Heart left ventricle (tissue), 16 donors: ENCODE results near the gene HEMGN. TPM values are rescaled to one million over a fixed set of nuclear protein-coding genes. Genes with fewer than 3 reads are reported as not detected.
"Not testable (repeated sequence)": the region's sequence is repeated elsewhere in the genome, so short reads cannot be mapped to it uniquely, and the experiment has no call there.

Experiments used
- ATAC-seq, 4 donors: fragments of 200-7000 bp; cut with Tn5 transposase; one replicate each; pipeline ENCODE4 v1.9.1; 2020 to 2022; ENCODE audit warnings: moderate library complexity in 4 of 4, mild to moderate bottlenecking in 3 of 4, moderate number of reproducible peaks in 1 of 4
- DNase-seq, 5 donors: peaks; one replicate each; pipeline ENCODE4 v3.0.0-alpha.2; 2020
- H3K27ac ChIP-seq, 12 donors: fragments of 200-600 bp; sonication (generic) in 4 of 12; one replicate each; pipeline versions ENCODE4 v1.5.0 to v1.8.0; 2016 to 2022; ENCODE audit warnings: mild to moderate bottlenecking in 2 of 12
- H3K27me3 ChIP-seq, 9 donors: fragments of 200-600 bp; sonication (generic) in 2 of 9; one replicate each; pipeline versions ENCODE4 v1.5.1 to v1.8.0; 2016 to 2022; ENCODE audit warnings: mild to moderate bottlenecking in 3 of 9
- H3K36me3 ChIP-seq, 9 donors: fragments of 200-600 bp; sonication (generic) in 2 of 9; one replicate each; pipeline versions ENCODE4 v1.5.0 to v1.8.0; 2018 to 2022; ENCODE audit warnings: mild to moderate bottlenecking in 2 of 9
- H3K4me1 ChIP-seq, 12 donors: fragments of 200-600 bp; sonication (generic) in 4 of 12; one replicate each; pipeline versions ENCODE4 v1.5.0 to v1.8.0; 2016 to 2022; ENCODE audit warnings: mild to moderate bottlenecking in 3 of 12
- H3K4me3 ChIP-seq, 12 donors: fragments of 200-600 bp; sonication (generic) in 4 of 12; one replicate each; pipeline versions ENCODE4 v1.5.0 to v1.8.0; 2017 to 2022; ENCODE audit warnings: mild to moderate bottlenecking in 9 of 12, moderate library complexity in 4 of 12
- H3K9me3 ChIP-seq, 12 donors: fragments of 200-600 bp; sonication (generic) in 4 of 12; one replicate each; pipeline versions ENCODE4 v1.5.0 to v1.8.0; 2016 to 2022; ENCODE audit warnings: mild to moderate bottlenecking in 1 of 12
- CTCF ChIP-seq, 12 donors: fragments of 200-600 bp; sonication (generic) in 4 of 12; IDR thresholded peaks; one replicate each; pipeline versions ENCODE4 v1.5.0 to v1.8.0; 2018 to 2022; ENCODE audit warnings: antibody characterized with exemption in 12 of 12, mild to moderate bottlenecking in 5 of 12
- POLR2A ChIP-seq, 2 donors: fragments of 450-650 bp; IDR thresholded peaks; one replicate each; pipeline ENCODE4 v1.6.1; 2017; ENCODE audit warnings: antibody characterized with exemption in 2 of 2, mild to moderate bottlenecking in 2 of 2, moderate library complexity in 2 of 2
- WGBS, 4 donors: extraction: QIAGEN DNeasy Blood & Tissue Kit in 2 of 4; methylation state at CpG; one replicate each; pipeline versions ENCODE4 v1.1.5 to v1.1.7; 2013 to 2018; 5-methylcytosine and 5-hydroxymethylcytosine counted together
- intact Hi-C, 10 donors: fragments of 100-400 bp; cut with DNase I; formaldehyde crosslinking; loops; one replicate each; pipeline versions ENCODE4 v1.11.1 to v1.14.2; 2022
- polyA plus RNA-seq, 2 donors: library from polyadenylated mRNA; stranded (reverse); fragments of 200-250 nt; gene quantifications; one replicate each; pipeline ENCODE4 v1.2.3, GENCODE V29; 2013
- total RNA-seq, 9 donors: library from RNA; depleted of rRNA in 2 of 9; stranded (reverse); fragments of >200 nt in 2 of 9; fragmentation: NEBNext Ultra II Directional in 3 of 9; extraction: Animal tissue kit (Norgen Biotek cat#: 25700) in 3 of 9; gene quantifications; one replicate each; pipeline versions ENCODE4 v1.1.0 to v1.2.4, GENCODE V29; 2016 to 2023
- donor health status: ischemic (EF 13 %, LVEDD 7.1; RV severe dilation, severe dysfunction).
- donor health status: healthy with polysubstance abuse.
- donor health status: DM: no; HTN: yes; CAD: no.
- donor health status: DM: no; HTN: no; CAD: no.
- donor health status: ischemic (EF 25% LVEDD 6.9; RV normal size, moderate dysfunction).
- donor health status: ischemic (EF 25% LVEDD 5.7; RV mildly dilated, moderate dysfunction).
- donor health status: healthy.
- donor health status: DM: yes; HTN: yes; CAD: no.
- donor health status: ischemic (EF 35%, LVEDD 5.7; RV mildly dilated, moderate dysfunction).
- donor health status: nonischemic (EF 11% LVEDD 7.7; RV severe dilation, severe dysfunction).
- donor health status: DM: yes; HTN: yes; CAD: no.
- donor health status: PGD.
- donor health status: ischemic (EF 29% LVEDD 5.4; RV normal size, mild dysfunction).
- donor health status: nonischemic (EF 23%, LVEDD 6.1; RV moderate dilation, normal function).

The HEMGN gene
- total and polyA plus RNA-seq, 11 donors = 0.23 to 0.40 TPM; not detected in 9

- ATAC-seq = no peak
Measured at GRCh38 chr9:97963232-97963631, 25.3 kb upstream of the HEMGN start.

GRCh38 chr9:97962575-97962974 is 24.6 kb upstream of the HEMGN start:
- Histone ChIP-seq H3K4me1 (peaks cover 0 to 8% (median 0%) of the 10 kb centered on the region in 12 donors), H3K9me3 (no peaks in the 10 kb centered on the region), H3K27ac (no peak overlapping the region), H3K4me3 (no peak overlapping the region), H3K36me3 (no peaks in the 10 kb centered on the region), H3K27me3 (peaks cover 0 to 20% (median 0%) of the 10 kb centered on the region in 9 donors)
- no peak for ATAC-seq
- TF ChIP-seq CTCF (IDR thresholded peaks at IDR 0.05) (no peak), POLR2A (IDR thresholded peaks at IDR 0.05) (no peak)
- 82 to 91% (median 86%) methylated on average over 5 of the region's 5 CpGs for WGBS, 4 donors
- no peak for DNase-seq
- intact Hi-C loops = no loop called here

More at GRCh38 chr9:97963232-97963631, 25.3 kb upstream of the HEMGN start:
- intact Hi-C loops = no loop called here
- H3K4me3 ChIP-seq = no peak overlapping the region
- DNase-seq = no peak
- no peaks in the 10 kb centered on the region for H3K36me3 ChIP-seq
- TF ChIP-seq CTCF (IDR thresholded peaks at IDR 0.05) (no peak), POLR2A (IDR thresholded peaks at IDR 0.05) (no peak)
- no peak overlapping the region for H3K27ac ChIP-seq
- peaks cover 0 to 8% (median 0%) of the 10 kb centered on the region in 12 donors for H3K4me1 ChIP-seq
- WGBS, 4 donors = 72 to 86% (median 83%) methylated on average over 2 of the region's 2 CpGs
- no peaks in the 10 kb centered on the region for H3K9me3 ChIP-seq
- H3K27me3 ChIP-seq = peaks cover 0 to 20% (median 0%) of the 10 kb centered on the region in 9 donors

GRCh38 chr9:97962136-97962535 is 24.2 kb upstream of the HEMGN start:
- Histone ChIP-seq H3K27me3 (peaks cover 0 to 16% (median 0%) of the 10 kb centered on the region in 9 donors), H3K27ac (no peak overlapping the region), H3K9me3 (no peaks in the 10 kb centered on the region), H3K36me3 (no peaks in the 10 kb centered on the region), H3K4me3 (no peak overlapping the region), H3K4me1 (peaks cover 0 to 8% (median 0%) of the 10 kb centered on the region in 12 donors)
- intact Hi-C loops = no loop called here
- TF ChIP-seq POLR2A (IDR thresholded peaks at IDR 0.05) (no peak), CTCF (IDR thresholded peaks at IDR 0.05) (no peak)
- 52 to 61% (median 53%) methylated on average over 4 of the region's 4 CpGs for WGBS, 4 donors
- DNase-seq (no peak), ATAC-seq (no peak)

GRCh38 chr9:97961361-97961760 is 23.4 kb upstream of the HEMGN start:
- 89 to 96% (median 91%) methylated on average over 2 of the region's 2 CpGs for WGBS, 4 donors
- Histone ChIP-seq H3K9me3 (no peaks in the 10 kb centered on the region), H3K4me3 (no peak overlapping the region), H3K27ac (no peak overlapping the region), H3K4me1 (peaks cover 0 to 8% (median 0%) of the 10 kb centered on the region in 12 donors), H3K36me3 (no peaks in the 10 kb centered on the region), H3K27me3 (peaks cover 0 to 9% (median 0%) of the 10 kb centered on the region in 9 donors)
- TF ChIP-seq POLR2A (IDR thresholded peaks at IDR 0.05) = no peak
- TF ChIP-seq CTCF (IDR thresholded peaks at IDR 0.05) = no peak
- intact Hi-C loops = no loop called here
- ATAC-seq (no peak), DNase-seq (no peak)

GRCh38 chr9:97960678-97961328 is 22.8 kb upstream of the HEMGN start:
- H3K4me1 ChIP-seq, intact Hi-C loops, DNase-seq, H3K36me3 ChIP-seq, H3K27me3 ChIP-seq, H3K4me3 ChIP-seq, ATAC-seq, H3K9me3 ChIP-seq, H3K27ac ChIP-seq: not testable (repeated sequence)
- 82 to 87% (median 84%) methylated on average over 9 of the region's 9 CpGs for WGBS, 4 donors
